ENCODE data around the gene SEC11A.
"Not testable (repeated sequence)": the region's sequence is repeated elsewhere in the genome, so short reads cannot be mapped to it uniquely, and the experiment has no call there.

SEC11A gene

DNA sequence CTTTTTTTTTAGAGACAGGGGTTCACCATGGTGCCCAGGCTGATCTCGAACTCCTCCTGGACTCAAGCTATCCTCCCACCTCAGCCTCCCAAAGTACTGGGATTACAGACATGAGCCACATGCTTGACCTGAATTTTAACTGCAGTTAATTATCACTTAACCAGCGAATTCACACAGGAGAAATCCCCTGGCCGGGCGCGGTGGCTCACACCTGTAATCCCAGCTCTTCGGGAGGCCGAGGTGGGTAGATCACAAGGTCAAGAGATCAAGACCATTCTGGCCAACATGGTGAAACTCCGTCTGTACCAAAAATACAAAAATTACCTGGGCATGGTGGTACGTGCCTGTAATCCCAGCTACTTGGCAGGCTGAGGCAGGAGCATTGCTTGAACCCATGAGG lies 74.1 kb downstream of the SEC11A start:
- not testable (repeated sequence) for DNase-seq (ENCODE audit: low read depth in 2 of 2)

- DNase-seq (ENCODE audit: low read depth in 2 of 2), result no peak
Measured at GRCh38 chr15:84638103-84638502, 77.8 kb downstream of the SEC11A start.

DNA sequence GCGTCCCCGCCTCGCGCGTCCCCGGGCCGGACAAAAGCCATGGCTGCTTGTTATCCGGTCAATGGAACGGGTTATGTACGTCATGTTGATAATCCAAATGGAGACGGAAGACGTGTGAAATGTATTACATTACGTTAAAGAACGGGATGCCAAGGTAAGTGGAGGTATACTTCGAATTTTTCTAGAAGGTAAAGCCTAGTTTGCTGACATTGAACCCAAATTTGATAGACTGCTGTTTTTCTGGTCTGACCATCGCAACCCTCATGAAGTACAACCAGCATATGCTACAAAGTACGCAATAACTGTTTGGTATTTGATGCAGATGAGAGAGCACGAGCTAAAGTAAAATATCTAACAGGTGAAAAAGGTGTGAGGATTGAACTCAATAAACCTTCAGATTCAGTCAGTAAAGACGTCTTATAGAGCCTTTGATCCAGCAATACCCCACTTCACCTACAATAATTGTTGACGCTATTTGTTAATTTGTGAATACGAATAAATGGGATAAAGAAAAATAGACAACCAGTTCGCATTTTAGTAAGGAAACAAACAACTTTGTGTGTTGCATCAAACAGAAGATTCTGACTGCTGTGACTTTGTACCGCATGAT lies 81.6 kb downstream of the SEC11A start:
- DNase-seq (ENCODE audit: low read depth in 2 of 2), result no peak

DNA sequence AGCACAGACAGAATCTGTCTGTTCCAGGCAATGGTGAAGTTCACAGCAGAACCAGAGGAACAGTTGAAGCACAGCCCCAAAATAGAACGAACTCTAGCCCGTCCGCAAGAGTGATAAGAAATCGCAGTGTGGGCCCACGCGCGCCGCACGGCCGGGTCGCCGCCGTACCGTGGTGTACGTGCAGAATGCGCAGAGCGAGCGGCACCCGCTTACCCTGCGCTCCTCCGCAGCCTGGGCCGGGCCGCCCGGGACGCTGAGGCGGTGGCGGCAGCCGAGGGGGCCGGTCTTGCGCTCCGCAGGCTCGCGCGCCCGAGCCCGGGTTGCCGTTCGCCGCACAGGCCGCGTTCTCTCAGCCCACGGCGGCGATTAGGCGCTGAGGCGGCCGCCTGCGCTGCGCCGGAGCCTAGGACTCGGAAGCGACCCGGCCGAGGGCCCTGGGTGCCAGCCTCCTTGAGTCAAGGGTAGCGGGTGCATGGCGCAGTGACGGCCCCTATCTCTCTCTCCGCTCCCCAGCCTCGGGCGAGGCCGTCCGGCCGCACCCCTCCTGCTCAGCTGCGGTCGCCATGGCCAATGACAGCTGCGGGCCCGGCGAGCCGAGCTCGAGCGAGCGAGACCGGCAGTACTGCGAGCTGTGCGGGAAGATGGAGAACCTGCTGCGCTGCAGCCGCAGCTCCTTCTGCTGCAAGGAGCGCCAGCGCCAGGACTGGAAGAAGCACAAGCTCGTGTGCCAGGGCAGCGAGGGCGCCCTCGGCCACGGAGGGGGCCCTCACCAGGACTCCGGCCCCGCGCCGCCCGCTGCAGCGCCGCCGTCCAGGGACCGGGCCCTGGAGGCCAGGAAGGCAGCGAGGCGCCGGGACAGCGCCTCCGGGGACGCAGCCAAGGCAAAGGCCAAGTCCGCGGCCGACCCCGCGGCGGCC lies 82.4 kb downstream of the SEC11A start:
- peak; percentile 50 to 62 for DNase-seq (ENCODE audit: low read depth in 2 of 2)

GRCh38 chr15:84631706-84632272 lies 84.2 kb downstream of the SEC11A start:
- no peak for DNase-seq (ENCODE audit: low read depth in 2 of 2)

- DNase-seq (ENCODE audit: low read depth in 2 of 2), result no peak
Measured at GRCh38 chr15:84629033-84629432, 86.9 kb downstream of the SEC11A start.

DNA sequence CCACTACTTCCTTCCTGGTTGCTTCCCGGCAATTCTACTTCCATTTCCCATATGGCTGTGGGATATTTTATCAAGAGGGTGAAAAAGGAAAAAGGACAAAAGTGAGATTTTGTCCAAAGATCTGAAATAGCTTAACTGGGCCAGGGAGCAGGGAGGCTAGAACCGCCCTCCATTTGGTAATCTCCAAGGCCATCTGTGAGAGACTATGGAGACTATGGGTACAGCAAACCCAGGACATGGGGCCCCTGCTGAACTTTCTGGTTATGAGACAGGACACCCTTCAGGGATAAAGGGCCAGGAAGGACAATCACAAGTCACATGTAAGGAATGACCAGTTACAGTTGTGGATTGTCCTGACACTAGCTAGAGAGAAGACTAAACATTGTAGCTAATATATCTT lies 90.8 kb downstream of the SEC11A start:
- DNase-seq (ENCODE audit: low read depth in 2 of 2), result no peak

GRCh38 chr15:84624359-84624758 lies 91.6 kb downstream of the SEC11A start:
- no peak for DNase-seq (ENCODE audit: low read depth in 2 of 2)

DNA sequence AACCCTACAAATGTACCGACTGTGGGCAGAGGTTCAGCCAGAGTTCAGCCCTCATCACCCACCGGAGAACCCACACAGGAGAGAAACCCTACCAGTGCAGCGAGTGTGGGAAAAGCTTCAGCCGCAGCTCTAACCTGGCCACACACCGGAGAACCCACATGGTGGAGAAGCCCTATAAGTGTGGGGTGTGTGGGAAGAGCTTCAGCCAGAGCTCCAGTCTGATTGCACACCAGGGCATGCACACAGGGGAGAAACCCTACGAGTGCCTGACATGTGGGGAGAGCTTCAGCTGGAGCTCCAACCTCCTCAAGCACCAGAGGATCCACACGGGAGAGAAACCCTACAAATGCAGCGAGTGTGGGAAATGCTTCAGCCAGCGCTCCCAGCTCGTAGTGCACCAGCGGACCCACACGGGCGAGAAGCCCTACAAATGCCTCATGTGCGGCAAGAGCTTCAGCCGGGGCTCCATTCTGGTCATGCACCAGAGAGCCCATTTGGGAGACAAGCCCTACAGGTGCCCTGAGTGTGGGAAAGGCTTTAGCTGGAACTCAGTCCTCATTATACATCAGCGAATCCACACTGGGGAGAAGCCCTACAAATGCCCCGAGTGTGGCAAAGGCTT lies 94.5 kb downstream of the SEC11A start:
- DNase-seq (ENCODE audit: low read depth in 2 of 2), result no peak

DNA sequence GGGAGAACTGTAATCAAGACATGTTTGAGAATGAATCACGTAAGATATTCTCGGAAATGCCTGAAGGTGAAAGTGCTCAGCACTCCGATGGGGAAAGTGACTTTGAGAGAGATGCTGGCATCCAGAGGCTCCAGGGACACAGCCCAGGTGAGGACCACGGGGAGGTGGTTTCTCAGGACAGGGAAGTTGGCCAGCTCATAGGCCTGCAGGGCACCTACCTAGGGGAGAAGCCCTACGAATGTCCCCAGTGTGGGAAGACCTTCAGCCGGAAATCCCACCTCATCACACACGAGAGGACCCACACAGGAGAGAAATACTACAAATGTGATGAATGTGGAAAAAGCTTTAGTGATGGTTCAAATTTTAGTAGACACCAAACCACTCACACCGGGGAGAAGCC lies 95.3 kb downstream of the SEC11A start:
- no peak for DNase-seq (ENCODE audit: low read depth in 2 of 2)

All from stimulated activated CD4-positive, alpha-beta T cell treated with anti-CD3 and anti-CD28 coated beads, Interleukin-1b, Interleukin-23, amount 100 ng/mL, for 4 hours (primary cell).